Medulla oblongata (tissue), 1 donor: ENCODE measurements around the gene LRIT3.

Experiments
- DNase-seq: peaks from one replicate; pipeline ENCODE4 v3.0.0-alpha.2; 2015; ENCODE audit errors: extremely low spot score

Gene LRIT3, protein sequence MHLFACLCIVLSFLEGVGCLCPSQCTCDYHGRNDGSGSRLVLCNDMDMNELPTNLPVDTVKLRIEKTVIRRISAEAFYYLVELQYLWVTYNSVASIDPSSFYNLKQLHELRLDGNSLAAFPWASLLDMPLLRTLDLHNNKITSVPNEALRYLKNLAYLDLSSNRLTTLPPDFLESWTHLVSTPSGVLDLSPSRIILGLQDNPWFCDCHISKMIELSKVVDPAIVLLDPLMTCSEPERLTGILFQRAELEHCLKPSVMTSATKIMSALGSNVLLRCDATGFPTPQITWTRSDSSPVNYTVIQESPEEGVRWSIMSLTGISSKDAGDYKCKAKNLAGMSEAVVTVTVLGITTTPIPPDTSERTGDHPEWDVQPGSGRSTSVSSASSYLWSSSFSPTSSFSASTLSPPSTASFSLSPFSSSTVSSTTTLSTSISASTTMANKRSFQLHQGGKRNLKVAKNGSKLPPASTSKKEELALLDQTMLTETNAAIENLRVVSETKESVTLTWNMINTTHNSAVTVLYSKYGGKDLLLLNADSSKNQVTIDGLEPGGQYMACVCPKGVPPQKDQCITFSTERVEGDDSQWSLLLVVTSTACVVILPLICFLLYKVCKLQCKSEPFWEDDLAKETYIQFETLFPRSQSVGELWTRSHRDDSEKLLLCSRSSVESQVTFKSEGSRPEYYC

DNA sequence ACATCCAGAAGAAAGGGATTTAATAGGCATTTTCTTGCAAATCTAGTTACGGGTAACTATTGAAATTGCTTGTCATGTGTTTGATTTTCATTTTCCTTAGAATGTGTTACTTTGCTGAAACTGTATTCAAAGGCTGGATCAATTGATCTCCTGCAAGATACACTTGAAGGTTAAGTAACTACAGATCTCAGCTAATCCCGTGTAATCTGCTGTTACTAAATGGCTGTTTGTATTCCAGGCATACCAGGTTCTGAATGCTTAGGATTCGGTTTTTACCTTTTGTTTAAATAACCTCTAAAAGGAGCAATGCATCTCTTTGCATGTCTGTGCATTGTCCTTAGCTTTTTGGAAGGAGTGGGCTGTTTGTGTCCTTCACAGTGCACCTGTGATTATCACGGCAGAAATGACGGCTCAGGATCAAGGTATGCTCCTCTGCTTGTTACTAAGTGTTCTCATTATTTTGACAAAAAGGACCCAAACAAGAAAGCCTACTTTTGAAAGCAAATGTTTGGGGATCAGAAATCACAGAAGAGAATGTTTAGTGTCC is at the start of gene LRIT3:
LRIT3 (plus strand) TSS at position 212 of the 547 bp plus-strand sequence; CDS start at position 307, 95 bp downstream.
- DNase-seq = no peak

DNA sequence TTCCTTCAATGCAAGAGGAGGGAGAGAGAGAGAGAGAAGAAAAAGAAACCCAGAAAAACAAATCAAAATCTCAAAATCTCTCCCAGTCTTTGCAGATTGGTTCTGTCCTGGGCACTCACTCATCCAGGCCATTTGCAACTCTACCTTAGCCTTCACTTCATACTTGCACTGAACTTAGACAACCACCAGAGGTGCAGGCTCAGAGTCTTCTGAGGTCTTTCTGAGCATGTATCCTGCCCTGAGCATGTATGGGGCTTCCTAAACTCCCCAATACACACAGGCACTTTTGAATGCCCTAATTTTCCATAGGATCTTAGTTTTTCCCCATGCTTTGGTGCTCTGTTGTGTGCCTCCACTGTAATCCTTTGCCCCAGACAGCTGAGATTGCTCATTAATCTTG is 49.0 kb upstream of the LRIT3 start:
- no peak for DNase-seq

DNA sequence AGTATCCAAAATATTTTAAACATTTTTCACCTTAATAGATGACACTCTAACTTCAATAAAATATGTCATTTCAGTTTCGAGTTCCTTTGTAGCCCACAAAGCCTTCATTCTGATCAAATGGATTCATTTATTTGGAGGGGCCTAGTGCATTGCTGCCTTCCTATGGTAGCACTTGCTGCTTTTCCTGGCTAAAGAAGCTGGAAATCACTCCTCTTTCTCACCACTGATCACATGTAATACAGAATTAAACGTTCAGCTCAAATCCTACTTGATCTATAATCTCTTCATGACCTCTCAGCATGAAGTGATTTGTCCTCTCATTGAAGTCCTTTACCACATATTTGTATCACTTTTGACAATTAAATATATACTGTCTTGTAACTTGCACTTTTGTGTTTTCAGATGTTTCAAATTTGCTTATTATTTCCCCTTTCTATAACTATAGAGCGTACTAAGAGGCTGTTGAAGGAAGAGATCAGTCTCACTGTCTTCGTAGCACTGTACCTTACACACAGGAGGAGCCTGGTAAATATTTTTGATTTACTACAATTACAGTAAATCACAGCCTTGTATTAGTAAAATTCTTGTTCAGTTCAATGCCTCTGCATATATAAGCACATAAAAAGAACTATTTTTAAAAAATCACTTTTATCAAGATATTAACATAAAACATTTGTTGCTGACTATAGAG is 46.7 kb upstream of the LRIT3 start:
- no peak for DNase-seq

DNA sequence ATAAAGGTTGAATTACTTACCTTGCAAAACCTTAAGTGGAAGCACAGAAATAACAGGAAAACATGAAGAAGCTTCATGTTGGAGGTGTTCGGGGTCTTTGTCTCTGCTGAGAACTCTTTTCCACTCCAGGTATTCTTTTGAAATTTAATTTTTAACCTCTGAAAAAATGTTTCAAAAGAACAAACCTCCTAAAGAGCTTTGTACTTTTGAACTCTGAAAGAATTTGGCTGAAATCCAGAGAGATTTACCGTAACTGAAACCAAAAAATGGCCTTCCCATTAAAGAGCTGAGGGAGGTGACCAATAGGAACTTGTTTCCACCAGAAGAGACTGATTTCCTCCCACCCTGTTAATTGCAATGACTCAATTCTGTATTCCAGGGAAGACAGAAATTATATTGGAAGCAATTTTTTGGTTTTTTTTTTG is 46.0 kb upstream of the LRIT3 start, which contains the start of gene CFI:
CFI (minus strand) TSS at position 105 of the 425 bp plus-strand sequence; CDS start at position 77, 28 bp downstream.
- no peak for DNase-seq

DNA sequence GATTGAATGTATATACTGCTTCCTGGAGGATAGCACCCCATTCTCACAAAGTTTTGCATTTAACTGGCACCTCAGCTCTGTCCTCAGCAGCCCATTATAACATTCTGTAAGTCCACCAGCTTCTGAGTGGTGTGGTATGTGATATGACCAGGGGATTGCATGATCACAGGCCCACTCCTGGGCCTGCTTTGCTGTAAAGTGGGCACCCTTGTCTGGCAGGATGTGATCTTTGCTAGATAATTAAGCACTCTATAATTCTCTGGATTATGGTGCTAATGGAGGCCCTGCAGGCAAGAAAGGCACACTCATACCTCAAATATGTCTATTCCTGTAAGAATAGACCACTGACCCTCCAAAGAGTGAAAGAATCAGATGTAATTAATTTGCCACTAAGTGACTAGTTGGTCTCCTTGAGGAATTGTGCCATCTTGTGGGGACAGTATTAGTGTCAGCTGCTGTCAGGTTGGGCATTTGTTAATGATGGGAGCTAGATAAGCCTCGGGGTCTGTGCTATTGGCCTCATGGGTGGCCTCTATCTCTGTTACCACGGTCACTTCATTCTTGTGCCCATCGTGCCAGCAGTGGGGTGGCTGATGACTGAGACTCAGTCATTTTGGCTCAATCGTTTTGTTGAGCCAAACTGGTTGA is 43.9 kb upstream of the LRIT3 start:
- peak; percentile 72 for DNase-seq

DNA sequence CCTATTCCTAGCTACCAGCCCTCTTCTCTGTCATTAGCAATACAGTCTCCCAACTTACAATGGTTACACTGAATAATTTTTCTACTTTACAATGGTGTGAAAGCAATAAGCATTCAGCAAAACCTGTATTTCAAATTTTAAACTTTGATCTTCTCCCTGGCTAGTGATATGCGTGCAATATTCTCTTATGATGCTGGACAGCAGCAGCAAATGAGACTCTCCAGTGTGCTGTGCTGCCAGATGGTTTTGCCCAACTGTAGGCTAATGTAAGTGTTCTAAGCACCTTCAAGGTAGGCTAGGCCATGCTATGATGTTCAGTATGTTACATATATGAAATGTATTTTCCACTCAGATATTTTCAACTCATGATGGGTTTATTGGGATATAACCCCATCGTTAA is 38.3 kb upstream of the LRIT3 start:
- DNase-seq = no peak

DNA sequence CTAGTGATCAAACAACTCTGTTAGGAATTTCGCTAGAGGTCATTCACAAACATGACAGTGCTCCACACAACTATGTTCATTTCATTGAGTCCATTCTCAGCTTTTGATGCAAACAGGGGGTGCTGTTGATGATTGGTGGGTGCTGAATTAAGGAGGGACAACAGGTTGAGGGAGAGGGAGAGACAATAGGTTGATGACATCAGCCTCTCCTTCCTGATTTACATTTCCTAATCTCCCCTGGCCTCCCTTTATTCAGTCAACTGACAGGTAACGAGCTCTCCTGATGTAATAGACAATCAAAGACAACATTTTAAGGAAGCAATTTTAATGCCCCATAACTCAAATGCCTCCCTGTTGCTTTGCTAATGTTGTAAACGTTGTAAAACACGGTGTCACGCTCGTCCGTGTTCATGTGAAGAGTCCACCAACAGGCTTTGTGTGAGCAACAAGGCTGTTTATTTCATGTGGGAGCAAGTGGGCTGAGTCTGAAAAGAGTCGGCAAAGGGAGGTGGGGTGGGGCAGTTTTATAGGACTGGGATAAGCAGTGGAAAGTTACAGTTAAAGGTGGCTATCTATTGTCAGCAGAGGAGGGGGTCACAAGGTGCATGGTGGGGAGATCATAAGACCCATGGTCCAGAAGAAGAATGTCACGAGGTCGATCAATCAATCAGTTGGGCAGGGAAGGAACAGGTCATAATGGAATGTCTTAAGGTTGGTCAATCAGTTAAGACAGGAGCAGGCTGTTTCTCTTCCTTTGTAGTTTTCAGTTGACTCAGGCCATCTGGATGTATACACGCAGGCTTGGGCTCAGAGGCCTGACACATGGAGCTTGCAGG is 37.1 kb upstream of the LRIT3 start:
- no peak for DNase-seq

DNA sequence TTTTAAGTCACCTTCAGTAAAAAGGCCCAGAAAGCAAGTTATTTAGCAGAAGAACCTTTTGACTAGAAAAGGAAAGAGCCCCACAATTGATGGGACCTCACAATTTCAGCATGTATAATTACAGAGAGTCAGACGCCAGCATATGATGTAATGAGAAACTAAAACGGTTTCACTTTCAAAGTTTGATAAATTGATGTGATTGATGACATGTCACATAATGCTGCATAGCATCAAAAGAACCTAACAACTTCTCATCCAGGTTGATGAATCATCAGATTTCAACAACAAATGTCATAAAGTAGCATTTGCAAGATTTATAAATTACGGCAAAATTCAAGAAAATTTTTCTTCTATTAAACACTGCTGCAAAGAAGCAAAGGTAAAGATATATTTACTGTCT is 36.2 kb upstream of the LRIT3 start:
- no peak for DNase-seq

DNA sequence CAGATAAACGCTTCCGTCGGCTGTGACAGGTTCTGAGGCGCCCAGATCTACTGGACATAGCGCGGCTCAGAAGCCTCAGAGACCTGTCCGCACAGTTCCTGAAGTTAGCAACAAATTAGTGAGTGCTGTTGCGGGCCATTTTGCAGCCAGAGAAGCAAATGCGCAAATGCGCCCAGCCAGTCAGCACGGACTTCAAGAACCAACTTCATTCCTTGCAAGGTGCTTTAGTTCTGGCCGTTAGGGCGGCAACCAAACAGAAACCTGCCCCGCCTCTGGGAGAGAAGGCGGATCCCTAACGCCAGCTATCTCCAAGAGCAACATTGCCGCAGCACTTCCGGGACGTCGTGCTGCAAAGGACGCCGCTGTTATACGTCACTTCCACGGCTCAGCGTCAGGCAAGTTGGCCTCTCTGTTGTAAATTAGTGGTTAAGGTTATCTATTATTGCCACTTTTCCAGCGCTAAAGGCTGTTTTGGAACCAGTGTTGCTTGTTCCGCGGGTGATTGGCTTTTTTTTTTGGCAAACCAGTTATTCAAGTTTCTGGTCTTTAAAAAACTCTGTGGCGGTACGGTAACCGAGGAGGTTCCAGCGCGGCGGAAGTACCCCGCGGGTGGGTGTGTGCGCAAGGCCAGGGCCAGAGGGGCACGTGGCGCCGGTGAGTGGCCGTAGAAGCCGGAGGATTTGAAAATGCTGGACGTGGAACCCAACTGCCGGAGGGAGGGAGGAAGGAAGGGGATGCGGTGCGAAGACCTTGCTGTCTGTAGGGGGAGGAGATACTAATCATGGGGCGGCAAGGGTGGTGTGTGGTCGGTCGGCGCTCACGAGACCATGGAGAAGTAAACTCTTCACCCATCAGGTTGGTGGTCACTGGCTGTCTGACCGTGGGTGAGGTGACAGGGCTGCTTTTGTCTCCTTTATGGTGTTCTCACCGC is 32.5 kb upstream of the LRIT3 start, which contains the start of gene GAR1:
GAR1 (plus strand) TSS at position 612 of the 931 bp plus-strand sequence. CDS start 403 bp downstream, outside the sequence.
- peak; percentile 95 for DNase-seq

DNA sequence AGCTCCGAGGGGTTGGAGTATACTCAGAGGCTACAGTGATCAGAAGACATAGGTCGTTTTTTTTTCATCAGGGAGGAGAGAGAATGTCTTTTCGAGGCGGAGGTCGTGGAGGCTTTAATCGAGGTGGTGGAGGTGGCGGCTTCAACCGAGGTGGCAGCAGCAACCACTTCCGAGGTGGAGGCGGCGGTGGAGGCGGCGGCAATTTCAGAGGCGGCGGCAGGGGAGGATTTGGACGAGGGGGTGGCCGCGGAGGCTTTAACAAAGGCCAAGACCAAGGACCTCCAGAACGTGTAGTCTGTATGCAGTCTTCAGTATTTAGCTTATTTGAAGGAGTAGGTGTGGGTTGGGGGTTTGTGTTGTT is 31.8 kb upstream of the LRIT3 start:
- DNase-seq = no peak

DNA sequence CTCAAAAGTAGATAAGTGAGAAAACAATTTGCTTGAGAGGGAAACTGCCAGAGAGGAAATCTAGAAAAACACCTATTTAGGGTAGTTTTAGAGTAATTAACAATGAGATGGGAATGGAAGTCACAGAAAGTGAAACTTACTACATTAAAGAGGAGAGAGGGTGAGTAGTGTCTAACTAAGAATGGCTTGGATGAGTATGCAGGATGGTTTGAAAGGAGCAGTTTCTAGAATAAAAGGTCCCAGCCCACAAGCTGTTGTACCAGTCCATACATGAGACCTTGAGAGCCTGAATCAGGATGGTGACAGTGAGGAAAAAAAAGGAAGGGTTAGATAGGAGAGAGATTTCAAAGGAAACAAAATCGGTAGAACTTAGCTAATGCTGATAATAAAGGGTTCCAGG is 31.0 kb upstream of the LRIT3 start:
- no peak for DNase-seq

DNA sequence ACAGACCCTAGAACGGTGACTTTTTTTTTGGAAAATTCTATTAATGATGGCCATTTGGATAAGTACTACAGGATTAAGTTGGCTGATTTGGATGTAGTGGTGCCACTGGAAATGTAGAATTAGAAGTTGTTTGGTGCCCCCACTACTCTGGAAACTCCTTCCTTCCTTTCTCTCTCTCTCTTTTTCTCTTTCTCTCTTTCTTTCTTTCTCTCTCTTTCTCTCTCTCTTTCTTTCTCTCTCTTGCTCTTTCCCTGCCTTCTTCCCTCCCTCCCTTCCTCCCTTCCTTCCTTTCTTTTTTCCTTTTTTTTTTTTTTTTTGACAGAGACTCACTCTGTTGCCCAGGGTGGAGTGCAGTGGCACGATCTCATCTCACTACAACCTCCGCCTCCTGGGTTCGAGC is 29.6 kb upstream of the LRIT3 start:
- no peak for DNase-seq

DNA sequence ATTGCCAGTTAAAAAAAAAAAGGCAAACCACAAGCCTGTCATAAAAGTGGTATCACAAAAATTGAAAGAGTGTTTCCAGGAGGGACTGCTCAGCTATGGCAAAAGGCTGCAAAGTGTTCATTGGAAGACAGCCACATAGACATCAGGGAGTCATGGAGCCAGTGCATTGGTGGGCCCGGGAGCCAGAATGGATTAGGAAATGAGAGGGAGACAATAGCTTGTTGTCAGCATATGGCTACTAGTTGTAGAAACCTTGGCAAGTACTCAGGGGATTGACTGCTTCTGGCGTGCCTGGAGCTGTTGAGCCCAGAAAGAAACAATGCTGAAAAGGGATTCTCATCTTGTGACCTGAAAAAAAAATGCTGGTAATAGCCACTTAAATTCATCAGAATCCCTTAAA is 27.3 kb upstream of the LRIT3 start:
- peak; percentile 68 for DNase-seq

DNA sequence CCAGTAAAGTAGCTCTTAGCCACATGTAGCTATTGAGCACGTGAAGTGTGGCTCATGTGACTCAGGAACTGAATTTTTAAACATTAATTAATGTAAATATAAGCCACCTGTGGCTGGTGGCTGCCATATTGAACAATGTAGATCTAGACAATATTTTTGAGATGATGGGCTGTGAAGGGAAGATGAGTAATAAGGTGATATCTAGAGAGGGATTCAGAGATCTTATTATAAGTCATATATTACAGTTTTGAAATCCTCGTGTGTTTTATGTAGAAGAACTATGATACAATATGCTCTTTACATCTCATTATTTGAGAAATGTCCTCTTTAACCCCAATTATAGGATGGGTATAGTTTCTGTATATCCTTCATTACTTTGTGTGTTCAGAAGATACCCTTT is 26.7 kb upstream of the LRIT3 start:
- DNase-seq = no peak

DNA sequence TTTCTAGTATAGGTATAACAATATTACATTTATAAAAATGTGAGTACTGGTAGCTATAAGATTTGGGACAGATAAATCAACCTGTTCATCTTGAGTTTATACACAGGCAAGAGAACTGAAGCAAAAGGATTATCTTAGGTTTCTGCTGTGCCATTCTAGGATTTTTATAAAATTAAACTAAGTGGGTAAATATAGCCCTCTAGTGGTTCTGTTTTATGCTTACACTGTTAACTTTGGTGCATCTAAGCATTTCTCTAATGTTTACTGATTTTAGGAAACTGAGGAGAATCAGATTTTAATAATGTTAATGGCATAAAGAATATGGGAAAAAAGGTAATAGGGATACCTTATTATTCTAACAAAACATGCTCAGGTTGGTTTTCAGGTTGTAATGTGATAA is 21.2 kb upstream of the LRIT3 start:
- DNase-seq = peak; percentile 22

DNA sequence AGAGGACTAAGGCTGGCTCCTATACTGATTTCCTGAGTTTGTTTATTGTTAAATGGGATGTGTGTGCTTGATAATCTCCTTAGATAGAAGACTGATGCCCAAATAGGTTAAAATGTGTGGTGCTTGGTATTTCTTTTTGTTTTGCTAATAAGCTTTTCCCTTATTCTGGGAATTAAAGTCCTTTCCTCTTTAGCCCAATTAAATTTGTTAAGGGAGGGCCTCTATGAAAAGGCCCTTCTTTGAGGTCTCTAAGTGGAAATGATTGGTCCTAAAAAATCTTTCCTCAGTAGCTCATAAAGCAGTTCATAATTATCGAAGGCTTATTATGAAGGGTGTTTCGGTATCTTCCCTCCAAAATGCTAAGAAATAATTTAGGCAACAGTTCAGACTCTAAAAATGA is 20.2 kb upstream of the LRIT3 start, which contains the start of gene RRH:
RRH (plus strand) TSS at position 301 of the 400 bp plus-strand sequence; CDS start at position 357, 56 bp downstream.
- DNase-seq = no peak

DNA sequence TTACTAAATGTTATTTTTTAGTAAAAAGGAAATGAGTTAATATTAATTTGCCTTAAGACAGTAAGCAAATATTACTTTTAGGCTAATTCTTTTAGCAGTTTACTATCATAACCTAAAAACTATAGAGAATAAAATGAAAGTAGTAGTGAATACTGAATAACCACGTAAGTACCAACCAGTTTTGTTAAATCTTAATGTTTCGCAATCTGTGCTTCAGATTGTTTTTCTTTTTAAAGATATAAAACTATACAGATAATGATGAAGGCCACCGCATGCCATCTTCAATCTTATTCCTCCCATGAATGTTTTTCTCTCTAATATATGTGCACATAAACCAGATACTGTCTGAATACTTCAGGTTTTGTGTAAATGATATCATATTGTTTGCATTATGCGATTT is 14.2 kb upstream of the LRIT3 start:
- no peak for DNase-seq

DNA sequence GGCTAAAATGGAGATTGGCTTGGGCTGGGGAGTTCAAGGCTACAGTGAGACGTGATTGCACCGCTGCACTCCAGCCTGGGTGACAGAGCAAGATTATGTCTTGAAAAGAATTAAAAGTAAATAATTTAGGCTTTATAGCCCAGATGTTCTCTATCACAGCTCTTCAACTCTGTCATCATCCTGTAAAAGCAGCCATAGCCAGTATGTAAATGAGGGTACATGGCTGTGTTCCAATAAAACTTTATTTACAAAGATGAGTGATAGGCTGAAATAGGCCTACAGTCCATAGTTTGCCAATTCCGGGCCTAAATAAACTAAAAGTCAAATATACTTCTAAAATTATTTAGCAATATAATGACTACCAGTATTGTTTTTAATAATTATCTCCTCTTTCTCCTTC is 10.9 kb upstream of the LRIT3 start:
- DNase-seq = no peak

DNA sequence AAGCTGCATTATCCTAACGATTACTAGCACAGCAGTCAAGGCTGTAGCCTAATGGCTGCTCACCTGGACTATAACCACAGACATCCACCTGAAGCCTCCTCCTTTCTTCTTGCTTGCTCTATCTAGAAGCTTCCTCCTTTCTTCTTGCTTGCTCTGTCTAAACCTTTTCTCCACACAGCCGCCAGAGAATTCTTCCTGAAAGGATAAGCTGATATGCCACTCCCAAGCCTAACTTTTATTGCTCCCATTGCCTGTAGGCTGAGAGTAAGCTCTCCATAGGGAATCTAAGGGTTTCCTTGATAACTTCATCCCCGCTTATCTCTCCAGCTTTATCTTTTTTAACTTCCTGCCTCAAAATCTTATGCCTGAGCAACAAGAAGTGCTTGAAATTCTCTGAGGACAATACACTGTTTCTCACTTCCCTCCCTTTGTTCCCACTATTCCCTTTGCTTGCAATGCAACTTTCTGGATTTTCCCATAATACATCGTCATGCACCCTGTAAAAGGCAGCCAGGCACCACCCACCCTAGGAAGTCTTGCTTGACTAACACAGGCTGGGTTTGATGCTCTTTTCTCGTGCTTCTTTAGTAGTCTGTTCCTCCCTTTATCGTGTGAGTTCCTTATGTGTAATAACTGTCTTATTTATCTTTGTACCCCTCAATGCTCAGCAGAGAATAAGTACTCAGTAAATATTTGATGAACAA is 1.4 kb upstream of the LRIT3 start:
- DNase-seq = no peak
